Hepatocyte (in vitro differentiated cells): Measurements from ENCODE around the gene ZNF548. TPM values are rescaled to one million over a fixed set of nuclear protein-coding genes. Genes with fewer than 3 reads are reported as not detected.

Experiments used
- DNase-seq: peaks from one replicate; pipeline ENCODE4 v3.0.0-alpha.2; 2016; ENCODE audit warnings: low spot score
- H2AFZ ChIP-seq: fragments of 200-600 bp; sonication (generic); 2 replicates; pipeline ENCODE4 v1.6.0; 2016; ENCODE audit warnings: antibody characterized with exemption, mild to moderate bottlenecking
- H3K27ac ChIP-seq: fragments of 200-600 bp; sonication (generic); 2 replicates; pipeline ENCODE4 v1.5.1; 2016; ENCODE audit warnings: mild to moderate bottlenecking
- H3K27me3 ChIP-seq: fragments of 200-600 bp; sonication (generic); 2 replicates; pipeline ENCODE4 v1.6.1; 2016
- H3K36me3 ChIP-seq: fragments of 200-600 bp; sonication (generic); replicated peaks from 2 replicates; pipeline ENCODE4 v1.5.1; 2016; ENCODE audit warnings: low read depth; ENCODE audit not compliant: insufficient read depth
- H3K4me1 ChIP-seq: fragments of 200-600 bp; sonication (generic); 2 replicates; pipeline ENCODE4 v1.5.1; 2016; ENCODE audit warnings: mild to moderate bottlenecking, moderate library complexity; ENCODE audit not compliant: insufficient read depth
- H3K4me2 ChIP-seq: fragments of 200-600 bp; sonication (generic); 2 replicates; pipeline ENCODE4 v1.6.0; 2016
- H3K4me3 ChIP-seq: fragments of 200-600 bp; sonication (generic); 2 replicates; pipeline ENCODE4 v1.5.1; 2016; ENCODE audit warnings: mild to moderate bottlenecking
- H3K79me2 ChIP-seq: fragments of 200-600 bp; sonication (generic); 2 replicates; pipeline ENCODE4 v1.6.0; 2017; ENCODE audit warnings: mild to moderate bottlenecking
- H3K9me2 ChIP-seq: fragments of 200-600 bp; sonication (generic); replicated peaks from 2 replicates; pipeline ENCODE4 v1.6.0; 2017; ENCODE audit warnings: mild to moderate bottlenecking; ENCODE audit not compliant: insufficient read depth
- H3K9me3 ChIP-seq: fragments of 200-600 bp; sonication (generic); 2 replicates; pipeline ENCODE4 v1.5.1; 2016; ENCODE audit warnings: low read depth, mild to moderate bottlenecking
- H4K20me1 ChIP-seq: fragments of 200-600 bp; sonication (generic); 2 replicates; pipeline ENCODE4 v1.6.0; 2016; ENCODE audit warnings: mild to moderate bottlenecking; ENCODE audit not compliant: insufficient read depth, poor library complexity, severe bottlenecking
- CTCF ChIP-seq: fragments of 200-600 bp; sonication (generic); IDR thresholded peaks from 2 replicates; pipeline ENCODE4 v1.5.1; 2016; ENCODE audit warnings: antibody characterized with exemption, mild to moderate bottlenecking; ENCODE audit not compliant: poor library complexity
- EZH2 ChIP-seq: fragments of 200-600 bp; sonication (generic); IDR thresholded peaks from 2 replicates; pipeline ENCODE4 v1.6.1; 2016; ENCODE audit warnings: antibody characterized with exemption, mild to moderate bottlenecking, borderline replicate concordance
- EZH2phosphoT487 ChIP-seq: fragments of 200-600 bp; sonication (generic); IDR thresholded peaks from one replicate; pipeline ENCODE4 v1.6.1; 2018; ENCODE audit warnings: antibody characterized with exemption, mild to moderate bottlenecking, low read depth, moderate library complexity; ENCODE audit not compliant: unreplicated experiment, severe bottlenecking
- WGBS: methylation state at CpG from one replicate; pipeline ENCODE4 v1.1.6; 2016; ENCODE audit warnings: low lambda C conversion rate; ENCODE audit errors: missing lambda C conversion rate; 5-methylcytosine and 5-hydroxymethylcytosine counted together
- polyA plus RNA-seq: library from polyadenylated mRNA; unstranded; fragments of >200 nt; fragmentation: Nextera tagmentation; extraction: Ambion mirVana; gene quantifications from 2 replicates; pipeline ENCODE4 v1.2.1, GENCODE V29; 2016
- total RNA-seq: library from RNA; depleted of rRNA; stranded (reverse); fragments of >200 nt; gene quantifications from 2 replicates; pipeline ENCODE4 v1.2.3, GENCODE V29; 2014

Gene ZNF548
- total and polyA plus RNA-seq, 2 experiments from 2014 or later: 9.3 to 26.3 TPM

DNA sequence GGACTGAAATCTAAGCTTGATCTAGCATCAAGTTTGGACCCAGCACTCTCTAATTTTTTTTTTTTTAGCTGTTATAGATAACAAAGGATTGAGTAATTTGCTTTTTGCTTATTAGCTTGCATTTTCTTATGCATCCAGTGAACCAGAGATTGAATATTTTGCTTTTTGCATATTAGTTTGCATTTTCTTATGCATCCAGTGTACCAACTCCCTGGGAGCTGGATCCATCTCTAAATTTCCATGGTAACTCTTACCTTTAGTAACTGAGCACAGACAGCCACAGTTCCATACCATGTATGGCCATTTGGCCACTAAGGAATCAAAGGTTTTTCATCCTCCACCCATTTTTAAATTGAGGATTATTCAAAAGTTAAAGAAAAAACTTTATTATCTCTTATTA lies 8.7 kb upstream of the ZNF548 start:
- H3K27me3 ChIP-seq: no peaks in the 10 kb centered on the region
- H3K27ac ChIP-seq: no peak overlapping the region
- no peak for DNase-seq
- no peaks in the 10 kb centered on the region for H3K79me2 ChIP-seq
- H3K9me2 ChIP-seq: no peaks in the 10 kb centered on the region
- TF ChIP-seq EZH2 (no peak), CTCF (no peak), EZH2phosphoT487 (no peak)
- H3K4me2 ChIP-seq: no peak overlapping the region
- H3K36me3 ChIP-seq: no peaks in the 10 kb centered on the region
- H3K9me3 ChIP-seq: no peaks in the 10 kb centered on the region
- no peak overlapping the region for H2AFZ ChIP-seq
- no peaks in the 10 kb centered on the region for H4K20me1 ChIP-seq
- no peak overlapping the region for H3K4me3 ChIP-seq
- no peaks in the 10 kb centered on the region for H3K4me1 ChIP-seq

GRCh38 chr19:57382806-57383488 lies 6.7 kb upstream of the ZNF548 start:
- no peaks in the 10 kb centered on the region for H4K20me1 ChIP-seq
- H3K4me3 ChIP-seq: no peak overlapping the region
- no peak overlapping the region for H2AFZ ChIP-seq
- no peaks in the 10 kb centered on the region for H3K4me1 ChIP-seq
- TF ChIP-seq EZH2 (no peak), CTCF (no peak), EZH2phosphoT487 (no peak)
- no peak overlapping the region for H3K27ac ChIP-seq
- H3K79me2 ChIP-seq: no peaks in the 10 kb centered on the region
- H3K27me3 ChIP-seq: no peaks in the 10 kb centered on the region
- no peaks in the 10 kb centered on the region for H3K36me3 ChIP-seq
- H3K9me3 ChIP-seq: no peaks in the 10 kb centered on the region
- 78% methylated on average over 7 of the region's 7 CpGs for WGBS
- no peak for DNase-seq
- no peak overlapping the region for H3K4me2 ChIP-seq
- no peaks in the 10 kb centered on the region for H3K9me2 ChIP-seq

- no peaks in the 10 kb centered on the region for H3K9me2 ChIP-seq
- no peaks in the 10 kb centered on the region for H3K27me3 ChIP-seq
- H3K4me3 ChIP-seq: no peak overlapping the region
- TF ChIP-seq EZH2 (no peak), EZH2phosphoT487 (no peak), CTCF (no peak)
- peaks cover 4% of the 10 kb centered on the region for H4K20me1 ChIP-seq
- no peaks in the 10 kb centered on the region for H3K9me3 ChIP-seq
- no peak for DNase-seq
- no peaks in the 10 kb centered on the region for H3K36me3 ChIP-seq
- 60% methylated on average over 11 of the region's 11 CpGs for WGBS
- H3K4me1 ChIP-seq: peaks cover 9% of the 10 kb centered on the region
- peak overlapping the region; percentile 94 for H2AFZ ChIP-seq
- peak overlapping the region; percentile 85 for H3K27ac ChIP-seq
- peaks cover 46% of the 10 kb centered on the region for H3K79me2 ChIP-seq
- peak overlapping the region; percentile 69 for H3K4me2 ChIP-seq
Measured at GRCh38 chr19:57389194-57389729, 392 bp upstream of the ZNF548 start.
